K562 (cell line): ENCODE data around the gene SLC44A1. TPM values are rescaled to one million over a fixed set of nuclear protein-coding genes. Genes with fewer than 3 reads are reported as not detected.
A peak's percentile ranks its signal among the peaks of the same experiment; 100 is the strongest.

Source experiments
- CEBPG ChIP-seq, 3 experiments: fragments of 200-800 bp in 1 of 3; sonication (Bioruptor generic) in 1 of 3; sonication (generic) in 1 of 3; formaldehyde crosslinking in 1 of 3; IDR thresholded peaks in 2 of 3; conservative IDR thresholded peaks in 1 of 3; 2 replicates each; pipeline versions ENCODE4 v1.6.1 to v1.8.0; 2016 to 2022; ENCODE audit warnings: missing compliant biosample characterization in 2 of 3, missing genetic modification characterization in 2 of 3, mild to moderate bottlenecking in 1 of 3, missing genetic modification reagents in 1 of 3
- COPS2 ChIP-seq: fragments of 450-650 bp; conservative IDR thresholded peaks from 2 replicates; pipeline ENCODE4 v1.6.1; 2016; ENCODE audit warnings: mild to moderate bottlenecking, moderate library complexity
- KDM1A ChIP-seq, 2 experiments: fragments of 450-650 bp; IDR thresholded peaks; 2 replicates each; pipeline ENCODE4 v1.6.1; 2016; ENCODE audit warnings: mild to moderate bottlenecking in 2 of 2
- PRMT5 ChIP-seq: sonication (generic); formaldehyde crosslinking; IDR thresholded peaks from 2 replicates; pipeline ENCODE4 v1.5.0; 2020; ENCODE audit warnings: missing genetic modification reagents
- RAD21 ChIP-seq, 2 experiments: fragments of 250-450 bp in 1 of 2; fragments of 450-650 bp in 1 of 2; sonication (Bioruptor Pico) in 1 of 2; formaldehyde crosslinking in 1 of 2; IDR thresholded peaks in 1 of 2; conservative IDR thresholded peaks in 1 of 2; 2 replicates each; pipeline versions ENCODE4 v1.4.0 to v1.8.0; 2020 to 2022; ENCODE audit warnings: mild to moderate bottlenecking in 2 of 2, moderate library complexity in 1 of 2
- REST ChIP-seq, 2 experiments: fragments of 450-650 bp; formaldehyde crosslinking in 1 of 2; IDR thresholded peaks; 2 replicates each; pipeline versions ENCODE4 v1.4.0 to v1.6.1; 2014 to 2020; ENCODE audit warnings: mild to moderate bottlenecking in 2 of 2, borderline replicate concordance in 1 of 2, low read depth in 1 of 2
- polyA plus RNA-seq, 8 experiments: library from polyadenylated mRNA; depleted of rRNA in 4 of 8; stranded (reverse) in 5 of 8; unstranded in 3 of 8; fragments of >200 nt; fragmentation: Nextera tagmentation in 2 of 8; fragmentation: Illumina TruSeq in 1 of 8; extraction: Ambion mirVana in 2 of 8; extraction: Trizol in 1 of 8; gene quantifications; 2 replicates each; pipeline versions ENCODE4 v1.2.1 to v1.2.3, GENCODE V29; 2011 to 2014; ENCODE audit warnings: inconsistent platforms in 1 of 8, missing spikeins in 1 of 8
- total RNA-seq, 7 experiments: library from RNA; depleted of rRNA in 6 of 7; stranded (reverse); fragments of >200 nt in 6 of 7; fragmentation: Illumina TruSeq in 2 of 7; extraction: Trizol in 2 of 7; gene quantifications; 2 replicates each; pipeline versions ENCODE4 v1.2.1 to v1.2.3, GENCODE V29; 2011 to 2021; ENCODE audit warnings: low replicate concordance in 1 of 7
- TF ChIP-seq, protein P1 (sequence below): fragments of 450-650 bp; formaldehyde crosslinking; IDR thresholded peaks from 2 replicates; pipeline ENCODE4 v1.4.0; 2020; ENCODE audit warnings: mild to moderate bottlenecking, moderate library complexity
- TF ChIP-seq, protein P2 (sequence below): IDR thresholded peaks from 2 replicates; pipeline ENCODE4 v1.6.1; 2012; ENCODE audit warnings: low read depth, low read length, improper control_type of control experiment, borderline replicate concordance

Gene SLC44A1
- total and polyA plus RNA-seq, 9 of the 15 experiments (the other 6 are each of a cell fraction or from before 2014, with no cell fraction given) = 0.11 to 0.59 (median 0.30) TPM

DNA sequence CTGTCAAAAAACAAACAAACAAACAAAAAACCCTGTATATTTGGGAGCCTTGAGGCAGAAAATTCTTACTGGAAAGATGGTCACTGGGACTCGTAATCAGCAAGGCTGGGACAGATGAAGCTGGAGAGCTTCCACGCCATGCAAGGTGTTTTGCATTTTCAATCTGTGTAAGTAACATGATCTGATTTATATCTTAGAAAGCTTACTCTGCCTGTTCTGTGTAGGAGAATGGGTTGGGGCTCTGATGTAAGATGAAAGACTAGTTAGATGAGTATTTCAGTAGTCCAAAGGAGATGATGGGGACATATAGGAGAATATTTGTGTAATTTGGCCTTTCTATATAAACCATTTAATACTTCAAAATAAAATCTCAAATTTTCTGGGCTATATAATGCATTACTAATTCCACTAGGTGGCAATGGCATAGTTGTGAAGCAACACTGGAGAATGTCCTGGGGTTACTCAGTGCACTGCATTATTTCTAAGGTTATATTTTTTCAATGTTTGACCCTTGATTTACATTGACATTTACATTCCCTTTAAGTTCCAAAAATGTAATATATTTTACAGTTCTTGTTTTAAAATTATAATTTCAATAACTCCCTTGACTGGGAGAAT is 181.5 kb downstream of the SLC44A1 start (continued):
- peak; percentile 45; the same call in 1 of the 2 replicates for TF ChIP-seq REST (IDR thresholded peaks at IDR 0.05; ENCODE audit: borderline replicate concordance)
- no peak for TF ChIP-seq REST (CRISPR knock-in tag; IDR thresholded peaks at IDR 0.05; ENCODE audit: low read depth)
- TF ChIP-seq, protein P1, sequence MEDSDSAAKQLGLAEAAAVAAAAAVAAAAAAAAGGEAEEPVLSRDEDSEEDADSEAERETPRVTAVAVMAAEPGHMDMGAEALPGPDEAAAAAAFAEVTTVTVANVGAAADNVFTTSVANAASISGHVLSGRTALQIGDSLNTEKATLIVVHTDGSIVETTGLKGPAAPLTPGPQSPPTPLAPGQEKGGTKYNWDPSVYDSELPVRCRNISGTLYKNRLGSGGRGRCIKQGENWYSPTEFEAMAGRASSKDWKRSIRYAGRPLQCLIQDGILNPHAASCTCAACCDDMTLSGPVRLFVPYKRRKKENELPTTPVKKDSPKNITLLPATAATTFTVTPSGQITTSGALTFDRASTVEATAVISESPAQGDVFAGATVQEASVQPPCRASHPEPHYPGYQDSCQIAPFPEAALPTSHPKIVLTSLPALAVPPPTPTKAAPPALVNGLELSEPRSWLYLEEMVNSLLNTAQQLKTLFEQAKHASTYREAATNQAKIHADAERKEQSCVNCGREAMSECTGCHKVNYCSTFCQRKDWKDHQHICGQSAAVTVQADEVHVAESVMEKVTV (CRISPR knock-in tag) = peak; percentile 33; the same call in 1 of the 2 replicates
- peak; percentile 58 to 86 for TF ChIP-seq RAD21 (CRISPR knock-in tag; conservative IDR thresholded peaks at IDR 0.05 in 1 of 2, IDR thresholded peaks at IDR 0.05 in 1 of 2)
- no peak for TF ChIP-seq COPS2
- TF ChIP-seq, protein P2, sequence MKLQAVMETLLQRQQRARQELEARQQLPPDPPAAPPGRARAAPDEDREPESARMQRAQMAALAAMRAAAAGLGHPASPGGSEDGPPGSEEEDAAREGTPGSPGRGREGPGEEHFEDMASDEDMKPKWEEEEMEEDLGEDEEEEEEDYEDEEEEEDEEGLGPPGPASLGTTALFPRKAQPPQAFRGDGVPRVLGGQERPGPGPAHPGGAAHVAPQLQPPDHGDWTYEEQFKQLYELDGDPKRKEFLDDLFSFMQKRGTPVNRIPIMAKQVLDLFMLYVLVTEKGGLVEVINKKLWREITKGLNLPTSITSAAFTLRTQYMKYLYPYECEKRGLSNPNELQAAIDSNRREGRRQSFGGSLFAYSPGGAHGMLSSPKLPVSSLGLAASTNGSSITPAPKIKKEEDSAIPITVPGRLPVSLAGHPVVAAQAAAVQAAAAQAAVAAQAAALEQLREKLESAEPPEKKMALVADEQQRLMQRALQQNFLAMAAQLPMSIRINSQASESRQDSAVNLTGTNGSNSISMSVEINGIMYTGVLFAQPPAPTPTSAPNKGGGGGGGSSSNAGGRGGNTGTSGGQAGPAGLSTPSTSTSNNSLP = peak; percentile 40; the same call in 1 of the 2 replicates
- TF ChIP-seq PRMT5 = no peak
- TF ChIP-seq CEBPG (CRISPR knock-in tag; IDR thresholded peaks at IDR 0.05) = no peak
- peak; percentile 39 to 61; a peak in 3 of 4 replicates for TF ChIP-seq CEBPG (tag; conservative IDR thresholded peaks at IDR 0.05 in 1 of 2, IDR thresholded peaks at IDR 0.05 in 1 of 2)
- peak; percentile 22 to 66; a peak in 2 of 4 replicates for TF ChIP-seq KDM1A (IDR thresholded peaks at IDR 0.05)
- TF ChIP-seq, all 486 proteins: peak for 9
